Activated naive CD4-positive, alpha-beta T cell (primary cell): Measurements from ENCODE around the gene MUC12.
"Not testable (repeated sequence)": the region's sequence is repeated elsewhere in the genome, so short reads cannot be mapped to it uniquely, and the experiment has no call there.

Experiments used
- DNase-seq, 4 experiments: peaks; one replicate each; lab custom pipeline; 2025; lab: John Stamatoyannopoulos, UW

The MUC12 gene

DNA sequence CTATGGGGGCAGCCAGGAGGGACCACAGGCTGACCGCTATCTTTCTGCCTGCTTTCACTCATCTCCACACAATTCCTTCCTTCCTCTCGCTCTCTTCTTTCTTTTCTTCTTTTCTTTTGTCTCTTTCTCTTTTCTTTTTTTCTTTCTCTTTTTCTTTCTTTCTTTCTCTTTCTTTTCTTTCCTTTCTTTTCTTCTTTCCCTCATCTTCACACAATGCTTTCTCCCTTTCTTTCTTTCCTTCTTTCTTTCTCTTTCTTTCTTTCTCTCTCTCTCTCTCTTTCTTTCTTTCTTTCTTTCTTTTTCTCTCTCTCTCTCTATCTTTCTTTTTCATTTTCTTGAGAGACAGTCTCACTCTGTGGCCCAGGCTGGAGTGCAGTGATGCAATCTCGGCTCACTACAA, 6.8 kb upstream of the MUC12 start:
- DNase-seq: no peak

DNA sequence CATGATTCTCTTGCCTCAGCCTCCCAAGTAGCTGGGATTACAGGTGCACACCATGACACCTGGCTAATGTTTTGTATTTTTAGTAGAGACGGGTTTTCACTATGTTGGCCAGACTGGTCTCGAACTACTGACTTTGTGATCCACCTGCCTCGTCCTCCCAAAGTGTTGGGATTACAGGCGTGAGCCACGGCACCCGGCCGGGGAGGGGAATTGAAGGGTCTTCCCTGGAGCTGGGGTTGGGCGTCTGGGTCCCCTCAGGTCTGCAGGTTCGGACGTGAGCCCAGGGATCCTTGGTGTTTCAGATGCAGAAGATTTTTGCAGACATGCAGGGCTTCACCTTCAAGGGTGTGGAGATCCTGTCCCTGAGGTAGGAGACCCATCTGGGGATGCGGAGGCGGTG, 6.0 kb upstream of the MUC12 start:
- DNase-seq: no peak

DNA sequence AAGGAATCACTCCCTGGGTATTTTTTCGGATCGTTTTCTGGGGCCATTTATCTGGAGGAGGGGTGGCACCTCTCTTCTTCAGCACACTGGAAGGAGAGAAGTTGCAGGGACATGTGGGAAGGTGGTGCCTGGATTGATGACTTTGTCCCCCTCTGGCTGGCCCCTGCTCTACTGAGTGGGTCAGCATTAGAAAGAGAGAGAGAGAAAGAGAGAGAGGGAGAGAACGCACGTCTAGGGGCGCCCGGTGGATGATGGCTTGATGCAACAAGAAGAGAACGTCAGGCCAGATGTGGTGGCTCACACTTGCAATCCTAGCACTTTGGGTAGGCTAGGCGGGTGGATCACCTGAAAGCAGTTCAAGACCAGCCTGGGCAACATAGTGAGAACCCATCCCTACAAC, 5.5 kb upstream of the MUC12 start:
- DNase-seq: no peak

DNA sequence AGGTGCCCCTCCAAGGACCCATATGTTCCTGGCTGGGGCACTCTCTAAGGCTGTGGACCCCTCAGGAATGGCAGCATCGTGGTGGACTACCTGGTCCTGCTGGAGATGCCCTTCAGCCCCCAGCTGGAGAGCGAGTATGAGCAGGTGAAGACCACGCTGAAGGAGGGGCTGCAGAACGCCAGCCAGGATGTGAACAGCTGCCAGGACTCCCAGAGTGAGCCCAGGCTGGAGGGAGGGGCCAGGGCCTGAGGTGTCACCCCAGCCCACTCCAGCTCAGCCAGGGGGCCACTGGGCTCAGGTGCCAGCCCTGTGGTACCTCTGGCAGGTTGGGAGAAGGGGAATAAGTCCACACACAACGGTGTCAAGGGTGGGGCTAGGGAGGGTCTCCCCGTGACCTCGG, 4.7 kb upstream of the MUC12 start:
- DNase-seq: no peak

DNA sequence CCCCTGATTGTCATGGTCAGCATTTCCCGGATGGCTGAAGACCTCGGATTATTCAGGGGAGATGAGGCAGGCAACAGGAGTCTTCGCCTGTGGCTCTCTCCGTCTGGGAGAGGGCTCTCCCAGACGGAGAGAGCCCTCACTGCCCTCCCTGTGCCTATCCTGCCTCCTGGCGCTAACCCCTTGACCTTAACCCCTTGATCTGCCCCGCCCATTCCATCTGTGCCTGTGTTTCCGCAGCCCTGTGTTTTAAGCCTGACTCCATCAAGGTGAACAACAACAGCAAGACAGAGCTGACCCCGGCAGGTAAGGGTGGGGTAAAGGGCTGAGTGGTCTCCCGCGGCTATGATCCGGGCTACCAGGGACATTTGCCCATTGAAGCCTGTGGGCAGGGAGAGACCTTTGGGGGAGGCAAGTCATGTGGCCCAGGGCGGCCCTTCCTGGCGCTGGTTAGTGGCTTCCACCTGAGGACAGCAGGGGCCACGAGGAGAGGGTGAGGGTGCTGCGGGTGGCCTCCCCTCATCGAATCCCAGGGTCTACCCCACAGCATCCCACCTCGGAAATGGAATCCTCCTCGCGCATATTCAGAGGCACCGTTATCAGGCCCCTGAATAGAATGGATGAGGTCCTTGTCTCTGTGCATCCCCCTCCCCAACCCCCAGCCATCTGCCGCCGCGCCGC, 4.2 kb upstream of the MUC12 start:
- no peak for DNase-seq

DNA sequence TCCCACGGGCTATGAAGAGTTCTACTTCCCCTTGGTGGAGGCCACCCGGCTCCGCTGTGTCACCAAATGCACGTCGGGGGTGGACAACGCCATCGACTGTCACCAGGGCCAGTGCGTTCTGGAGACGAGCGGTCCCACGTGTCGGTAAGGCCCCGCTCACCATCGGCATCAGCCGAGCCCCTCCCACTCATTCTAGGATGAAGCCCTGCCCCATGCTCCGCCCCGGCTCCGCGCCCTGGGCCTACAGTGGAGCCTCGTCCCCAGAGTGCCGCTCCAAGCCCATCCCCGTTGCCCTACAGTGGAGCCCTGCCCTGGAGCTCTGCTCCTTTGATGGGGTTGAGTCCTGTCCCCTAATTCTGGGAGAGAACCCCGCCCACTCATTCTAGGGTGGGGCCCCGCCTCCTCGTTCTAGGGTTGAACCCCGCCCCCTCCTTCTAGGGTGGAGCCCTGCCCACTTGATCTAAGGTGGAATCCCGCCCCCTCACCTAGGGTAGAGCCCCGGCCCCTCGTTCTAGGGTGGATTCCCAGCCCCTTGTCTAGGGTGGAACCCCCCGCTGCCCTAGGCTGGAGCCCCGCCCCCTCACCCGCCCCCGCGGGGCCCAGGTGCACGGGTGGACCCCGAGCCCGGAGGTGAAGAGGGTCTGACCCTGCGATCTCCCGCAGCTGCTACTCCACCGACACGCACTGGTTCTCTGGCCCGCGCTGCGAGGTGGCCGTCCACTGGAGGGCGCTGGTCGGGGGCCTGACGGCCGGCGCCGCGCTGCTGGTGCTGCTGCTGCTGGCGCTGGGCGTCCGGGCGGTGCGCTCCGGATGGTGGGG, 3.4 kb upstream of the MUC12 start:
- DNase-seq: no peak

DNA sequence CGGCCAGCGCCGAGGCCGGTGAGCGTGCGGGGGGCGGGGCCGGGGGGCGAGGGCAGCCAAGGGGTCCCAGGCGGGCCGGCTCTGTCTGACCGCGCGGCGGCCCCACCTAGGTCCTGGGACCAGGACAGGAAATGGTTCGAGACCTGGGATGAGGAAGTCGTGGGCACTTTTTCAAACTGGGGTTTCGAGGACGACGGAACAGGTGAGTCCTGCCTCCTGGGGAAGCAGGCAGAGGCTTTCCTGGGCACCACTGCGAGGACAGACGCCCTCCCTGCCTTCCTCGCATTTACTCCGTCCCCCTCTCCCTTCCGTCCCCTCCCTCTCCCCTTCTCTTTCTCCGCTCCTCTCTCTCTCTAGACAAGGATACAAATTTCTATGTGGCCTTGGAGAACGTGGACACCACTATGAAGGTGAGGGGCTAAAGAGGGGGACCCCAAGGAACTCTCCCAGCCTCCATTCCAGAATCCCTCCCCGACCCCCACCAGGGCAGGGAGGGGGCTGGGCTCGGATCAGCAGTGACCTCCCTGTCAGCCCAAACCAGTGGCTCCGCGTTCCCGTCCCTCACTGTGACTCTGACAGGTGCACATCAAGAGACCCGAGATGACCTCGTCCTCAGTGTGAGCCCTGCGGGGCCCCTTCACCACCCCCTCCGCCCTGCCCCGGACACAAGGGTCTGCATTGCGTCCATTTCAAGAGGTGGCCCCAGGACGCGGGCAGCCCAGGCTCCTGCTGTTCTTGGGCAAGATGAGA, 2.6 kb upstream of the MUC12 start:
- no peak for DNase-seq

DNA sequence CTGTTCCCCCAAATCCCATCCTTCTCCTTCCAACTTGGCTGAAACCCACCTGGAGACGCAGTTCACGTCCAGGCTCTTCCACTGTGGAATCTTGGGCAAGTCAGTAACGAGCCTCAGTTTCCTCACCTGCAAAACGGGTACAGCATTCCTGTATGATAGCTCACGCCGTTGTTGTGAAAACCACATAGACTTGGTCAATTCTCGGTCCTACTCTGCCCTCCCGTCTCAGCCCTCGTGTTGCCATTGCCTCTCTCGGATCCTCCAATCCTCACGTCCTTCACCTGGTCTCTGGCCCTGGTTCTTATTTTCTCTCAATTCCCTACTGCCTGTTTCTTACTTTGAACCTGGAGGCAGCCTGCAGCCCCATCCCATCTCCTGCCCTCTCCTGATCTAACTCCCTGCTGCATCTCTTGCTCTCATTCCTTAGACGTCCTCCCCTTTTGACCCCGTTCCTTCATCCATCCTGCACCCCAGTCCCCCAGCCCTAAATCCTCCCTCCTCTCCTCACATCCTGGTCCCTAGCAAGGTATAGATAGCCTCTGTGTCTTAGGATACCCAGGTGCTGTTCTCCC, 2.0 kb upstream of the MUC12 start:
- no peak for DNase-seq

DNA sequence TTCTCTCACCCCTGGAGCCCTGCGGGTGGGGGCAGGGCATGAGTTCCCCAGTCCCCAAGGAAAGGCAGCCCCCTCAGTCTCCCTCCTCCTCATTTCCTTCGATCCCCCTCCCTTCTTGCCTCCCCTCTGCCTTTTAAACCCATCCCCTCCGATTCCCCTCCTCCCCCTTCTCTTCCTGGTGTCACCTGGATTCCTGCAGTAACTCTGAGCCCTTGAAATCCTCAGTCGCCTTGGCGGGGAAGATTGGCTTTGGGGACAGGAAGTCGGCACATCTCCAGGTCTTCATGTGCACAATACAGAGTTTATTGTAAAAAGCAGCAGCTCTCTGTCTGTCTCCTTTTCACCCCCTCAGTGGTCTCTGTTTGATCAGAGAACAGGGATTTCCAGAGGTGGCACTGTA, 1.3 kb upstream of the MUC12 start:
- no peak for DNase-seq

DNA sequence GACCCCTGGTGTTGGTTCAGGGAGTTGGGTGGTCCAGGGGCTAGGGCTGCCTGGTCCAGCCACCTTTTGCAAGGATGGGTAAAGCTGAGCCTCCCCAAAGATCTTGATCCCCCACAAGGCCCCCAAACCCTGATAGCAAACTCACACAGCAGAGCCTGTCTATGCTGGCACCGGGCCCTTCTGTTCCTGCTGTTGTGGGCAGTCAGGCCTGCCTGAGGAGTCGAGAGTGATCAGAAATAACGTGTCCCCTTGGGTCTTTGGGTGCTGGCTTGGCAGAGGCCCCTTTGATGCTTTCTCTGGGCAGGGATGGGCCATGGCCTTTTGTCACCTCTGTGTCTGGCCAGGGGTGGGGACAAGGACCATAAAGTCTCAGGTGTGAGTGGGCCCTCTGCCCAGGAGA, 715 bp upstream of the MUC12 start:
- DNase-seq: no peak

DNA sequence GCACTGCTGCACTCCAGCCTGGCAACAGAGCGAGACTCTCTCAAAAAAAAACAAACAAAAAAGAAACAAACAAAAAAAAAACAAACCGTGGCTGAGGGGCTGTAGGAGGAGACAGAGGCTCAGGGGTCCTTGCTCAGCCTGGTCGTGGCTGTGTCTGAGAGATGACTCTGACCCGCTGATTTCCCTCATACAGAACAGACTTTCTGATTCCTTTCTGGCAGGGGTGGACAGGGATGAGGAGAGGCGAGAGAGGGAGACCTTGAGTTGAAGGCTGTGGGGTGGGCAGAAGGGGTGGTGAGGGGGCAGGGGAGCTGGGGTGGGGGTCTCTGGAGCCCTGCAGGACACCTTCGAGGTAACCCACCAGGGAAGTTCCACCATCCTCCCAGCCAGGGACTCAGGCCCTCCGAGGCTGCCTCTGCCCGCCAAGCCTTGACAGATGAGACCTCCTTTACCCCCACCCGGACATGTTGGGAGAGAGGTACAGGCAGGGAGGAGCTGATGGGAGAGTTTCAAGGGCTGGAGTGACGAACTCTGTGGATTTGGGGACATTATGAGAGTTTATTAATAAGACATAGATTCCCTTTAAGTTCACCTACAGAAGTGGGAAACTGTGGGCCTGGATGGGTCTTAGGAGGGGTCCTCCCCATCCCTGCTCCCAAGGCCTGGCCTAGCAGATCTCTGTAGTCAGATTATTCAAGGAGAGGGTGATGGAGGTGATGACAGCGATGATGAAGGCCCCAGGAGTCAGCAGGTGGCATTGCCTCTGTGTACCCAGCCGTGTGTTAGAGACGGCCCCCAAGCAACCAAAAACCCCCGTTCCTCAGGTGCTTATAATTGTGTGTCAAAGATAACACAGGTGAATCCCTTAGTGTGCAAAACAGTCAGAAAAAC, 2.0 kb downstream of the MUC12 start:
- no peak for DNase-seq

DNA sequence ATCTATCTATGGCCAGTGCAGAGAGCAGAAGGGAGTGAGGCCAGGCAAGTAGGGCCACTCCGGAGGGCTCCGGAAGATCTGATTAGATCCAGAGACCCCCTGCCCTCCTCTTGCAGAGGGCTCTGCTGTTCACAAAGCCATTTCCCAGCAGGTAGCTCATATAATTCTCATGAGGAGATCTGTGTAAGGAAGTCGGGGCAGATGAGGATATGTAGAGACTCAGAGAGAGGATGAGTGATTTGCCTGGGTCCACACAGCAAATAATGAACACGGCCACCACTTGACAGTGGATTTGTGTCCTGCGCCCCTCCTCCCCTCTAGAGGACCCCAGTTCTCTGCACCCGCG, 2.6 kb downstream of the MUC12 start:
- no peak for DNase-seq

DNA sequence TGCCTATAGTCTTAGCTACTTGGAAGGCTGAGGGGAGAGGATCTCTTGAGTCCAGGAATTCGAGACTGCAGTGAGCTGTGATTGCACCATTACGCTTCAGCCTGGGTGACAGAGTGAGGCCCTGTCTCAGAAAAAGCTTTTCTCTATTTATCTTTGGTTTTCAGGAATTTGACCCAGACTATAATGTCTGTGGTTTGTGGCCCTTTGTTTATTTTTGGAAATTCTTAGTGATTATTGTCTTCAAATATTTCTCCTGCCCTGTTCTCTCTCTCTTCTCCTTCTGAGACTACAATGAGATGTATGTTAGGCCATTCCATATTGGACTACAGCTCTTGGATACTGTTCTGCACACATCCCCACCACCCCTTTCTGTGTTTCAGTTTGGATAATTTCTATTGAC, 4.7 kb downstream of the MUC12 start:
- no peak for DNase-seq

DNA sequence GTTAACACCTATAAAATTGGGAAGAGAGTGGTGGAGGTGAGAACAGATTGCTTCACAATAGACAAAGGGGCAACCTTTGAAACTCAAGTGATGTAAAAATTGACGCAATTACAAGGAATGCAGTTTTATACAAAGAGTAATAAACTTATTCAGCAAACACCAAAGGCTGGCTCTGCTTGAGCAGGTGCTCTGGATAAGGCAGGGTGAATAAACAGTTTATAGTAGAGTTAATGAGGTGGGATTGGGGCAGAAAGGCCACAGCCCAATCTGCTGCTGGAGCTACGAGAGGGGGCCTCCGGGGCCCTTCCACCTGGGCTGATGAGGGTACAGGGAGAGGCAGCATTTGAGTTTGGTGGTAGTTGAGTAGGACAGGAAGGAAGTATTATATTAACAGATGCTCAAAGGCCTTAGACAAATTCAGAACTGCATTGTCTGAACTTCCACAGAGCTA, 6.0 kb downstream of the MUC12 start:
- no peak for DNase-seq

DNA sequence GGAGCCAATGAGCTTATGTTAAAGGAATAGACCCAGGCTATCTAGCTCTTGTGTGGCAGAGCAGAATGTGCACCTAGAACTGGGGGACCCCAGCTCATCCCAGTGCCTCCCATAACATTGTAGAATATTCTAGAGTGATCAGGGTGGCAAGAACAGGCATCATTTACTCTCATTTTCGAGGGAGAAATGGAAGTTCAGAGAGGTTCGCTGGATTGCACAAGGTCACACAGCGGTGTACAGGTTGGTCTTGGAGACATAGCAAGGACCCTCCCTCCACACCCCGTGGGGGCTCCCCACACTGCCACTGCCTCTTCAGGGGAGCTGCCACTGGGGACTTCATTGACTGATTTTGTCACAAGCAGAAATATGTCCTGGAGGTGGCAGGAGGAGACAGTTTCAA, 8.9 kb downstream of the MUC12 start:
- DNase-seq: no peak

DNA sequence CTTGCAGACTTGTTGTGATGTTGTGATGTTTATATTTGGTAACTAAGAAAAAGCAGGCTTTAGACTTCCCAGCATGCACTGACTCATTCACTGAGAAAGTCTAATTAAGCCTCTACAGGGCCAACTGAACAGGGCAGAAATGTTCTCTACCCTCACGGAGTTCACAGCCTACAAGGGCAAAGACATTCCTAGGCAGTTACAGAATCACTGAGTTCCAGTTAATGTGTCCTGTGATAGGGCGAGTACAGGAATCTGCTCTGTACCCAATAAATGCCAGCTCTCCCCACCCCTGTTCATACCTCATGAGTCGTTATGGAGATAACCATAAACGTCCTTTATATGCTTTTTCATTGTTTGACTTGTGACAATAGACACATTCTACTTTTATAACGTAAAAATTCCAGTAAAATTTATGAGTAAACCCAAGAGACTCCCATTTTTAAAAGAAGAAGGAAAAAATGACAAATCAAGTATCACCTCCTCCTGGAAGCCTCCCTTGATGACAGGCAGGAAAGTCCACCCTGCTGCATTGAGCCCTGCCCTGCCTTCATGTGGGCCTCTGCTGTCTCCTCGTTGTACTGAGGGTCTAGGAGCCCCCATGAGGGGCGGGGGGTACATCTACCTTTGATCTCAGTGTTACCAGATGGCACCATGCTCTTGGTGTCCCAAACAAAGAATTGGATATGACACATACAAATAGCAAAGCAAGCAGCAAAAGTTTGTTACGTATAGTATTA, 14.3 kb downstream of the MUC12 start:
- no peak for DNase-seq

DNA sequence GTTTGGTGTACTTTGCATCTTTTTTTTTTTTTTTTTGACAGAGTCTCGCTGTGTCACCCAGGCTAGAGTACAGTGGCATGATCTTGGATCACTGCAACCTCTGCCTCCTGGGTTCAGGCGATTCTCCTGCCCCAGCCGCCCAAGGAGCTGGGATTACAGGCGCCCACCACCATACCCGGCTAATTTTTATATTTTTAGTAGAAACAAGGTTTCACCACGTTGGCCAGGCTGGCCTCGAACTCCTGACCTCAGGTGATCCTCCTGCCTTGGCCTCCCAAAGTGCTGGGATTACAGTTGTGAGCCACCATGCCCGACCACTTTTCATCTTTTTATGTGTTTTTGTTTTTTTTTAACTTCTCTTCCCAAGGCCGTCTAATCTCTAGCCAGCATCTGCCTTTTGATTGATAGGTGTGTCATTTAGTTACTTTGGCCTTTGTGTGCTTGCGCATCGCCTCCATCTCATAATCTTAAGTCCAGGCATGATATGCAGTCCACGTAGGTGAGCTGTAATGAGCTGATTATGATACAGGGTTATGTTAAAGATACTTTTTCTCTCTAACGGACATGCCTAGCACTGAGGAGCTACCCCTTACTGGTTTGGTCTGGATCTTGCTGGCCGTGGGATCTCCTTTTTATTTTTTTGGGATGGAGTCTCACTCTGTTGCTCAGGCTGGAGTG, 15.0 kb downstream of the MUC12 start:
- DNase-seq: not testable (repeated sequence)

DNA sequence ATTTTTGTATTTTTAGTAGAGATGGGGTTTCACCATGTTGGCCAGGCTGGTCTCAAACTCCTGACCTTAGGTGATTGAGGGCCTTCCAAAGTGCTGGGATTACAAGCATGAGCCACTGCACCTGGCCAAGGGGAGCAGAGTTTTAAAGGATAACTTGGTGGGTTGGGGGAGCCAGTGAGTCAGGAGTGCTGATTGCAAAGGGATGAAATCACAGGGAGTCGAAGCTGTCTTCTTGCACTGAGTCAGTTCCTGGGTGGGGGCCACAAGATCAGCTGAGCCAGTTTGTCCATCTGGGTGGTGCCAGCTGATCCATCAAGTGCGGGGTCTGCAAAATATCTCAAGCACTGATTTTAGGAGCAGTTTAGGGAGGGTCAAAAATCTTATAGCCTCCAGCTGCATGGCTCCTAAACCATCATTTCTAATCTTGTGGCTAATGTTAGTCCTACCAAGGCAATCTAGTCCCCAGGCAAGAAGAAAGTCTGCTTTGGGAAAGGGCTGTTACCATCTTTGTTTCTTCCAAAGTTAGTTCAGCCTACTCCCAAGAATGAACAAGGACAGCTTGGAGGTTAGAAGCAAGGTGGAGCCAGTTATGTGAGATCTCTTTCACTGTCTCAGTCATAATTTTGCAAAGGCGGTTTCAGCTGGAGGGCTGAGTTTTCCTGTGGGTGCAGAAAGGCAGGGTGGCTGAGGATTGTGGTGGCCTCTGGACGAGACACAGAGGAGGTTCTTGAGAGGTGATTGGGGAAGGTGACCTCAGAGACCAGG, 15.8 kb downstream of the MUC12 start:
- not testable (repeated sequence) for DNase-seq

DNA sequence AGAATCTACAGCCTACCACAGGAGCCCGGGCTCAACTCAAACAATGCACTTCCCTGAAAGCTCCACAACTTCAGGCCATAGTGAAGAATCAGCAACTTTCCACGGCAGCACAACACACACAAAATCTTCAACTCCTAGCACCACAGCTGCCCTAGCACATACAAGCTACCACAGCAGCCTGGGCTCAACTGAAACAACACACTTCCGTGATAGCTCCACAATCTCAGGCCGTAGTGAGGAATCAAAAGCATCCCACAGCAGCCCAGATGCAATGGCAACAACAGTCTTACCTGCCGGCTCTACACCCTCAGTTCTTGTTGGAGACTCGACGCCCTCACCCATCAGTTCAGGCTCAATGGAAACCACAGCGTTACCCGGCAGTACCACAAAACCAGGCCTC, 22.3 kb downstream of the MUC12 start:
- DNase-seq: no peak

DNA sequence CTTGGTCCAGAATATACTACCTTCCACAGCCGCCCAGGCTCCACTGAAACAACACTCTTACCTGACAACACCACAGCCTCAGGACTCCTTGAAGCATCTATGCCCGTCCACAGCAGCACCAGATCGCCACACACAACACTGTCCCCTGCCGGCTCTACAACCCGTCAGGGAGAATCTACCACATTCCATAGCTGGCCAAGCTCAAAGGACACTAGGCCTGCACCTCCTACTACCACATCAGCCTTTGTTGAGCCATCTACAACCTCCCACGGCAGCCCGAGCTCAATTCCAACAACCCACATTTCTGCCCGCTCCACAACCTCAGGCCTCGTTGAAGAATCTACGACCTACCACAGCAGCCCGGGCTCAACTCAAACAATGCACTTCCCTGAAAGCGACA, 22.9 kb downstream of the MUC12 start:
- not testable (repeated sequence) for DNase-seq
